GM10266 (cell line): ENCODE results near the gene MRTO4.
"Not testable (repeated sequence)": the region's sequence is repeated elsewhere in the genome, so short reads cannot be mapped to it uniquely, and the experiment has no call there.

Experiments
- DNase-seq: peaks from one replicate; pipeline ENCODE4 v3.0.0; 2012; ENCODE audit errors: extremely low spot score
- TF ChIP-seq, protein P1 (sequence below): IDR thresholded peaks from 2 replicates; pipeline ENCODE4 v1.5.1; 2012; ENCODE audit warnings: mild to moderate bottlenecking, low read depth; ENCODE audit not compliant: control insufficient read depth, insufficient read depth; ENCODE audit errors: missing control alignments

The MRTO4 gene

DNA sequence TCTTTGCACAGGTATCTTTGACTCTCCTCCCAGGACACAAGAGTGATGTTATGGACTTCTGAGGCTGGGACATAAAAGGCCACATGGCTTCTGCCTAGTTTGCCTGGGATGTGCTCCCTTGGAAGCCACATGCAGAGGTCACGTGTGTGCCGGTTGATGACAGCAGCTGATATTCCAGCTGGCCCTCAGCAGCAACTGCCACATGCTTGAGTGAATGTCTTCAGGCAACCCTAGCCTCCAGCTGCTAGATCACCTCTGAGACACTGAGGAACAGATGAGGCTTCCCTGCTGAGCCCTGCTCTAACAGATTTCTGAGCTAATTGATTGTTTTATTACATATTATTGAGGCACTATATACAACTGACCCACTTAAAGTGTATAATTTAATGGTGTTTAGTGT, 48.6 kb downstream of the MRTO4 start:
- TF ChIP-seq, protein P1, sequence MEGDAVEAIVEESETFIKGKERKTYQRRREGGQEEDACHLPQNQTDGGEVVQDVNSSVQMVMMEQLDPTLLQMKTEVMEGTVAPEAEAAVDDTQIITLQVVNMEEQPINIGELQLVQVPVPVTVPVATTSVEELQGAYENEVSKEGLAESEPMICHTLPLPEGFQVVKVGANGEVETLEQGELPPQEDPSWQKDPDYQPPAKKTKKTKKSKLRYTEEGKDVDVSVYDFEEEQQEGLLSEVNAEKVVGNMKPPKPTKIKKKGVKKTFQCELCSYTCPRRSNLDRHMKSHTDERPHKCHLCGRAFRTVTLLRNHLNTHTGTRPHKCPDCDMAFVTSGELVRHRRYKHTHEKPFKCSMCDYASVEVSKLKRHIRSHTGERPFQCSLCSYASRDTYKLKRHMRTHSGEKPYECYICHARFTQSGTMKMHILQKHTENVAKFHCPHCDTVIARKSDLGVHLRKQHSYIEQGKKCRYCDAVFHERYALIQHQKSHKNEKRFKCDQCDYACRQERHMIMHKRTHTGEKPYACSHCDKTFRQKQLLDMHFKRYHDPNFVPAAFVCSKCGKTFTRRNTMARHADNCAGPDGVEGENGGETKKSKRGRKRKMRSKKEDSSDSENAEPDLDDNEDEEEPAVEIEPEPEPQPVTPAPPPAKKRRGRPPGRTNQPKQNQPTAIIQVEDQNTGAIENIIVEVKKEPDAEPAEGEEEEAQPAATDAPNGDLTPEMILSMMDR: no peak
- DNase-seq: no peak

DNA sequence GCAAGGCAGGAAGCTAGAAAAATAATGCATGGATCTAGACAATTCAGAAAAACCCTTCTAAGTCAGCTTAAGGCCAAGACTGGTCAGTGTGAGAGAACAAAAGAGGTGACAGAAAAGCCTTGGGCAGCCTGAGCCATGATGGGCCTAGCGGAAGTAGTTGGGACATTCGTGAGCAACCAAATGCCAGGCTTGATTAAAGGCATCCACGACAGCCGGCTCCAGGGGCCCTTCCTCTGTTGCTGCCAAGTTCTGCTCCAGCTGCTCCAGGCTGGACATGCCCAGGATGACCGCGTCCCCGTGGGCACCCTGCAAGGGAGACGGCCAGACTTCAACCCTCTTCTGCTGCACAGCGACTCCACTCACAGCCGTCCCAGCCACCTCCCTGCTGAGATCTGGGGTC, 52.5 kb downstream of the MRTO4 start:
- not testable (repeated sequence) for DNase-seq

DNA sequence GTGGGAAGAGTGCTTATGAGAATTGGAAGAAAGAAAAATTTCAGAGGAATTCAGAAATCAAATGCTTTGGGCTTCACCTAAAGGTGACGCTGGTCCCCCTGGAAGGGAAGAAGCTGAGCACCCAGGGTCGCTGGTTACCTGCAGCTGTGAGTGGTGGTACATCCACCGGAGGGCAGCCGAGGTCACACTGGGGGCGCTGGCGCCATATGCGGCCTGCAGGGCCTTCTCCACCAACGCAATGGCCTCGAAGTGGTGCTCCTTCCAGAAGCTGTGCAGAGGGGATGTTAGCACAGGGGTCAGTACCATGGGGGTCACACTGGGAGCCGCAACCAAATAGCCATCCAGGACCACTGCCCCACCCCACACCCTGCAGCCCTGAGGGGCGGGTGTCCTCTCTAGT, 54.3 kb downstream of the MRTO4 start:
- TF ChIP-seq, protein P1: no peak
- DNase-seq: no peak

DNA sequence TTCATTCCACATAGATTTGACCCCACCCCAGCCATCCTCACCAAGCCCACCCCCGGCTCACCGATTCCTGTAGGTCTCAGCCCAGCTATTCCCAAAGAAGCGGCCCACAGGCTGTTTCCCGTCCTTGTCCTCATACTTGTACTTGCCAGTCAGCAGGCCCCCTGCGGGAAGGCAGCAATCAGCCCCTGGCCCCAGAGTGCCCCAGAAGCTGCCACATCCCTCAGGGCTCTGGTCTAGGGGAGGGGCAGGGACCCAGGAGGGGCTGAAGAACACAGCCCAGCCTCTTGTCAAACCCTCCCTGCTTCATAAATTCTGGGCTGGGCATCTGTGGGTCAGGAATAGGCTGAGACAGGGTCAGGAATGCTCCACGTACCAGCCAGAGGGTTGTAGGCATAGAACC, 55.3 kb downstream of the MRTO4 start:
- TF ChIP-seq, protein P1: no peak
- no peak for DNase-seq

DNA sequence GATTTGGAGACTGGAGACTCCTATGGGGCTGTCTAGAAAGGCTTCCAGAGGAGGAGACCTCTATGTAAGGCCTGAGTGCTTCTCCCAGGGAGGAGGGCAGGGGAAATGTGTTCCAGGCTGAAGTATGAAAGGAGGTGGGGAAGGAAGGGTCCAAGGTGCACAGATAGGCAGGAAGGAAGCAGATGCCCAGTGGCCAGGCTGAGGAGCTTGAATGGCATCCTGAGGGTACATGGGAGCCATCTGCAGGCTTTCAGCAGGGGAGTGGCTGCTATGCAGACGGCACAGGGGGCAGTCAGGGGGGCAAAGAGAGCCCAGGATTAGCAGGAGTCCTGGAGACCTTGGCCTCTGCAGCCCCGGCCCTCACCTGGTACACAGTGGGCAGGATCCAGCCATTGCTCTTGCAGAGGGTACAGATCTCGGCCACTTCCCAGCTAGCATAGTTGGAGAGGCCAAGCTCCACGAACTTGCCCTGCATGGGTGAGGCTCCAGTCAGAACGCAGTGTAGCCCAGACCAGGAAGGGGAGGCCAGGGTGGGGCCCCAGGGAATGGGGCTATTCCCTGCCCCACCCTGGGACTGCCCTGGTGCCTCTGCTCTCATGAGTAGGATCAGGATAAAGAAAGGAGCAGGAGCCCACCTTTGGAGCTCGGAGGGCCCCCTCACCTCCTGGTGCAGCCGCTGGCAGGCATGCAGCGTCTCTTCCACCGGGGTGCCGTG, 56.3 kb downstream of the MRTO4 start:
- TF ChIP-seq, protein P1: no peak
- no peak for DNase-seq

DNA sequence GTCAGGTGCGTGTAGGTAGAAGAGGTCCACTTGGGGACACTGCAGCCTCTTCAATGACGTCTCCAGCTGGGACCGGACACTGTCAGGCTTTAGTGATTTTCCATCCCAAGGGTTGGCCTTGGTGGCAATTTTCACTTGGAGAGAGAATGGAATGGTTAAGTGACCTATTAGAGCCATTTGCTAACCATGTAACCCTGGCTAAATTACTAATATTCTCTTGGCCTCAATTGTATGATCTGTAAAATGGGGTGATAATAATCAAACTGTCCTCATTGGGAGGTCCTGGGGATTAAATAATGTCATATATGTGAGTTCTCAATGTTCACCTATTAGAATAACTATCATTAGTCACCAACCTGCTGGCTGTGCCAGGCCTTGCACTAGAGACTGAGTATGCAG, 56.9 kb downstream of the MRTO4 start:
- TF ChIP-seq, protein P1: no peak
- DNase-seq: no peak

DNA sequence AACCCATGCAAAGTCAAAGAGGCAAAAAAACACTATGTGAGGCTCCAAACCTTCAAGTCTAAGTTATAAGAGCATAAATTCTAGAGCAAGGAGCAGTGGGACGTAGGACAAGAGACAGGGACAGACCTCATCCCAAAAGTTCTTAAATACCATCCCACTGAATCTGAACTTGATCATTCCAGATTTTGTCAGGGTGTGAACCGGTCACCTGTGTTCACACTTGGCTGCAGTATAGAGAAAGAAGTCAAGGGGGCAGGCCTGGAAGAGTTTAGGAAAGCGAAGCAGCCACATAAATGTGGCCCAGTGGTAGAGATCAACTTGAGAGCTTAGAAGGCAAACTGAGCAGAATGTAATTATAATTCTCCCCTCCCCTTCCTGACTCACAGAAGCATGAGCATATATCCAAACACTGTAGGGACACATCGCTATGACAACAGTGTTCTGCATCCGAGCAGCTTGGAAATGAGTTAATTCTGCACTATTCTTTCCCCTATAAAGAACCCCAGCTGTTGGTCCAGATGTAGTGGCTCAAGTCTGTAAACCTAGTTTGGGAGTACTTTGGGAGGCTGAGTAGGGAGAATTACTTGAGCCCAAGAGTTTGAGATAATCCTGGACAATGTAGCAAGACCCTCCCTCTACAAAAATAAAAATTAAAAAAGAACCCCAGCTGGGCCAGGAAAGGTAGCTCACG, 57.7 kb downstream of the MRTO4 start:
- TF ChIP-seq, protein P1: no peak
- no peak for DNase-seq
